ENCODE measurements around the gene TEKT3.

DNA sequence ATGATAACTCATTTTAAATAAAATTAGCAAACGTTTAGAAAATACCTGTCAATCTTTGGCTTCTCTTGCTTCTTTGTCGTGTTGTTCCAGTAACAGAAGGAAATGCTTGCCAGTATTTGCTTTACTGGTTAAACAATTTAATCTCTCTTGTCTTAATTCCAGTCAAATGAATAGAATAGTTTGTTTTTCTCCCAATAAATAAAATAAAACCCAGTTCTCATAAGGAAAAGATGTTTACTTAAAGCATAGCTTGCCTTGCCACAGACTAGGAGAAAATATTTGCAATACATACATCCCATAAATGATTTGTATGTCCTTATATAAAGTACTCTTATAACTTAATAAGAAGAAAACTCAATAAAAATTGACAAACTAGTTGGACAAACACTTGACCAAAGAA is 43.9 kb upstream of the TEKT3 start:
- TF ChIP-seq POLR2A (IDR thresholded peaks at IDR 0.05) = no peak
- no peak for TF ChIP-seq CTCF (IDR thresholded peaks at IDR 0.05)
